Type B pancreatic cell (in vitro differentiated cells): ENCODE results near the gene TMEM129. TPM values are rescaled to one million over a fixed set of nuclear protein-coding genes. Genes with fewer than 3 reads are reported as not detected.

ENCODE experiments used
- DNase-seq: peaks from one replicate; pipeline ENCODE4 v3.0.0; 2021; ENCODE audit warnings: mixed read lengths; ENCODE audit not compliant: unreplicated experiment; ENCODE audit errors: extremely low spot score
- H3K27ac Mint-ChIP-seq: 2 replicates; pipeline ENCODE4 v1.8.0; 2021; ENCODE audit warnings: mild to moderate bottlenecking, mixed read lengths
- H3K27me3 Mint-ChIP-seq: 2 replicates; pipeline ENCODE4 v1.8.0; 2021; ENCODE audit warnings: mixed read lengths
- H3K36me3 Mint-ChIP-seq: 2 replicates; pipeline ENCODE4 v1.8.0; 2021; ENCODE audit warnings: mixed read lengths
- H3K4me1 Mint-ChIP-seq: one replicate; pipeline ENCODE4 v1.8.0; 2021; ENCODE audit warnings: mixed read lengths; ENCODE audit not compliant: unreplicated experiment
- H3K4me3 Mint-ChIP-seq: 2 replicates; pipeline ENCODE4 v1.8.0; 2021; ENCODE audit warnings: mild to moderate bottlenecking, mixed read lengths
- H3K9me3 Mint-ChIP-seq: 2 replicates; pipeline ENCODE4 v1.8.0; 2021; ENCODE audit warnings: mixed read lengths
- total RNA-seq: library from RNA; stranded (reverse); gene quantifications from 2 replicates; pipeline ENCODE4 v1.2.1, GENCODE V29; 2021; ENCODE audit warnings: low replicate concordance
- TF ChIP-seq, protein P1 (sequence below): fragments of 200-600 bp; sonication (generic); conservative IDR thresholded peaks from 2 replicates; pipeline ENCODE4 v1.5.0; 2021; ENCODE audit warnings: antibody characterized with exemption, mild to moderate bottlenecking

Gene TMEM129
- total RNA-seq, 1 donor from 2014 or later = 38.5 TPM

DNA sequence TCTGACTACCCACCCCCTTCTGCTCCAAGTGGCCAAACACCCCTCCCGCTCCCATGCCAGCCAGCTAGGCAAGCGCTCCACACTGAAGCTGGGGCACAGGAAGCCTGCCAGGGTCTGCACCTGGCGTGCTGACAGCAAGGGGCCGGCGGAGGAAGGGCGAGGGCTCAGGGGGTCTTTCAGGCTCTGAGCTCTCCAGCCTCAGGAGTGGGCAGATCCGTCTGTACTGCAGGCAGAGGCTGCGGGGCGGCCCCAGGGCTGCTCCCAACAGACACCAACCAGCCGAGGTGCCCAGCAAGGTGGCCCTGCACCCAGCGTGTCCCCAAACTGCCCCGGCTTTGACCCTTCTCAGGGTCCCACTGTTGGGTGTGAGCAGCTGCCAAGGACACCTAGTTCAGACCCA is 51.9 kb downstream of the TMEM129 start:
- no peaks in the 10 kb centered on the region for H3K27me3 Mint-ChIP-seq
- no peak for DNase-seq
- no peaks in the 10 kb centered on the region for H3K36me3 Mint-ChIP-seq
- no peaks in the 10 kb centered on the region for H3K4me1 Mint-ChIP-seq
- H3K9me3 Mint-ChIP-seq = no peaks in the 10 kb centered on the region
- H3K27ac Mint-ChIP-seq = no peak overlapping the region
- no peak overlapping the region for H3K4me3 Mint-ChIP-seq
- TF ChIP-seq, protein P1, sequence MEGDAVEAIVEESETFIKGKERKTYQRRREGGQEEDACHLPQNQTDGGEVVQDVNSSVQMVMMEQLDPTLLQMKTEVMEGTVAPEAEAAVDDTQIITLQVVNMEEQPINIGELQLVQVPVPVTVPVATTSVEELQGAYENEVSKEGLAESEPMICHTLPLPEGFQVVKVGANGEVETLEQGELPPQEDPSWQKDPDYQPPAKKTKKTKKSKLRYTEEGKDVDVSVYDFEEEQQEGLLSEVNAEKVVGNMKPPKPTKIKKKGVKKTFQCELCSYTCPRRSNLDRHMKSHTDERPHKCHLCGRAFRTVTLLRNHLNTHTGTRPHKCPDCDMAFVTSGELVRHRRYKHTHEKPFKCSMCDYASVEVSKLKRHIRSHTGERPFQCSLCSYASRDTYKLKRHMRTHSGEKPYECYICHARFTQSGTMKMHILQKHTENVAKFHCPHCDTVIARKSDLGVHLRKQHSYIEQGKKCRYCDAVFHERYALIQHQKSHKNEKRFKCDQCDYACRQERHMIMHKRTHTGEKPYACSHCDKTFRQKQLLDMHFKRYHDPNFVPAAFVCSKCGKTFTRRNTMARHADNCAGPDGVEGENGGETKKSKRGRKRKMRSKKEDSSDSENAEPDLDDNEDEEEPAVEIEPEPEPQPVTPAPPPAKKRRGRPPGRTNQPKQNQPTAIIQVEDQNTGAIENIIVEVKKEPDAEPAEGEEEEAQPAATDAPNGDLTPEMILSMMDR = no peak

GRCh38 chr4:1668488-1668840 is 52.7 kb downstream of the TMEM129 start:
- H3K9me3 Mint-ChIP-seq = no peaks in the 10 kb centered on the region
- TF ChIP-seq, protein P1 = no peak
- DNase-seq = no peak
- H3K27me3 Mint-ChIP-seq = no peaks in the 10 kb centered on the region
- no peaks in the 10 kb centered on the region for H3K4me1 Mint-ChIP-seq
- no peak overlapping the region for H3K27ac Mint-ChIP-seq
- H3K4me3 Mint-ChIP-seq = no peak overlapping the region
- H3K36me3 Mint-ChIP-seq = no peaks in the 10 kb centered on the region

GRCh38 chr4:1667273-1667672 is 53.9 kb downstream of the TMEM129 start:
- Mint-ChIP-seq H3K36me3 (no peaks in the 10 kb centered on the region), H3K27ac (no peak overlapping the region), H3K27me3 (no peaks in the 10 kb centered on the region), H3K9me3 (no peaks in the 10 kb centered on the region), H3K4me3 (no peak overlapping the region), H3K4me1 (no peaks in the 10 kb centered on the region)
- TF ChIP-seq, protein P1 = no peak
- DNase-seq = no peak

- Mint-ChIP-seq H3K9me3 (no peaks in the 10 kb centered on the region), H3K4me3 (no peak overlapping the region), H3K27me3 (no peaks in the 10 kb centered on the region), H3K4me1 (no peaks in the 10 kb centered on the region), H3K27ac (no peak overlapping the region), H3K36me3 (no peaks in the 10 kb centered on the region)
- DNase-seq = no peak
- TF ChIP-seq, protein P1 = no peak
These were observed 54.7 kb downstream of the TMEM129 start for GRCh38 chr4:1666391-1666790.

Other genes starting within 250 kb of the TMEM129 start
- 0.90 and 3.2 TPM in 2 replicates for gene FAM53A, start 37.0 kb downstream of the TMEM129 start, total RNA-seq
- 40.2 and 46.0 TPM in 2 replicates for gene SLBP, start 9.0 kb downstream of the TMEM129 start, total RNA-seq
- 35.9 and 91.4 TPM in 2 replicates for gene TACC3, start 198 bp upstream of the TMEM129 start, total RNA-seq
- 44.3 and 63.9 TPM in 2 replicates for gene FGFR3, start 72.0 kb upstream of the TMEM129 start, total RNA-seq
- 61.1 and 64.3 TPM in 2 replicates for gene LETM1, start 134.8 kb upstream of the TMEM129 start, total RNA-seq
- 70.6 and 156 TPM in 2 replicates for gene NSD2, start 150.1 kb upstream of the TMEM129 start, total RNA-seq